ENCODE measurements around the gene EGFLAM. TPM values are rescaled to one million over a fixed set of nuclear protein-coding genes. Genes with fewer than 3 reads are reported as not detected.

Gene EGFLAM
- total and polyA plus RNA-seq, 10 of the 15 experiments (the other 5 are each of a cell fraction or from before 2014, with no cell fraction given), result 0.37 TPM; not detected in 9

- intact Hi-C loops (cut with micrococcal nuclease; ENCODE audit: unreplicated experiment), result no loop called here
- Histone ChIP-seq H3K9ac (ENCODE audit: control insufficient read depth, insufficient read depth, low read length) (no peak overlapping the region), H3K9me3 (replicated peaks; ENCODE audit: control insufficient read depth, insufficient read depth, low read length) (no peaks in the 10 kb centered on the region), H2AFZ (ENCODE audit: control insufficient read depth, low read depth, low read length) (no peak overlapping the region), H3K27ac (ENCODE audit: control insufficient read depth, insufficient read depth) (no peak overlapping the region), H3K4me3 (no peak overlapping the region), H3K4me2 (ENCODE audit: control insufficient read depth, insufficient read depth) (no peak overlapping the region), H3K36me3 (ENCODE audit: control insufficient read depth in 2 of 2, insufficient read depth in 2 of 2, low read length in 1 of 2) (no peaks in the 10 kb centered on the region), H4K20me1 (ENCODE audit: control insufficient read depth, insufficient read depth) (no peaks in the 10 kb centered on the region), H3K27me3 (replicated peaks in 1 of 2; ENCODE audit: control insufficient read depth in 2 of 2, insufficient read depth in 2 of 2, low read length in 1 of 2) (peaks cover 0 to 5% of the 10 kb centered on the region in 2 experiments; a peak in 2 of 4 replicates), H3K4me1 (ENCODE audit: control insufficient read depth, insufficient read depth, low read length) (no peaks in the 10 kb centered on the region), H3K79me2 (ENCODE audit: control insufficient read depth, insufficient read depth, low read length) (no peaks in the 10 kb centered on the region)
- no TSS peak for BruUV-seq (replicated peaks)
- FAIRE-seq (no peak), ATAC-seq (no peak), DNase-seq (ENCODE audit: low read depth, low spot score) (no peak)
- ChIA-PET RAD21 (ENCODE audit: unreplicated experiment) (no interaction called here), SMC1A (ENCODE audit: uncharacterized antibody, unreplicated experiment) (no interaction called here), POLR2A (no interaction called here), CTCF (no interaction called here)
- in situ Hi-C loops (cut with MboI), result no loop called here
- 0% methylated on average over 2 of the region's 2 CpGs for WGBS (ENCODE audit: insufficient coverage, insufficient replicate concordance, low lambda C conversion rate, missing lambda C conversion rate)
- TF ChIP-seq, protein P1, sequence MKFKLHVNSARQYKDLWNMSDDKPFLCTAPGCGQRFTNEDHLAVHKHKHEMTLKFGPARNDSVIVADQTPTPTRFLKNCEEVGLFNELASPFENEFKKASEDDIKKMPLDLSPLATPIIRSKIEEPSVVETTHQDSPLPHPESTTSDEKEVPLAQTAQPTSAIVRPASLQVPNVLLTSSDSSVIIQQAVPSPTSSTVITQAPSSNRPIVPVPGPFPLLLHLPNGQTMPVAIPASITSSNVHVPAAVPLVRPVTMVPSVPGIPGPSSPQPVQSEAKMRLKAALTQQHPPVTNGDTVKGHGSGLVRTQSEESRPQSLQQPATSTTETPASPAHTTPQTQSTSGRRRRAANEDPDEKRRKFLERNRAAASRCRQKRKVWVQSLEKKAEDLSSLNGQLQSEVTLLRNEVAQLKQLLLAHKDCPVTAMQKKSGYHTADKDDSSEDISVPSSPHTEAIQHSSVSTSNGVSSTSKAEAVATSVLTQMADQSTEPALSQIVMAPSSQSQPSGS (IDR thresholded peaks at IDR 0.05; ENCODE audit: low read length), result no peak
- TF ChIP-seq RAD51 (IDR thresholded peaks at IDR 0.05), result no peak
These were observed 142.0 kb downstream of the EGFLAM start for GRCh38 chr5:38400365-38400764.

DNA sequence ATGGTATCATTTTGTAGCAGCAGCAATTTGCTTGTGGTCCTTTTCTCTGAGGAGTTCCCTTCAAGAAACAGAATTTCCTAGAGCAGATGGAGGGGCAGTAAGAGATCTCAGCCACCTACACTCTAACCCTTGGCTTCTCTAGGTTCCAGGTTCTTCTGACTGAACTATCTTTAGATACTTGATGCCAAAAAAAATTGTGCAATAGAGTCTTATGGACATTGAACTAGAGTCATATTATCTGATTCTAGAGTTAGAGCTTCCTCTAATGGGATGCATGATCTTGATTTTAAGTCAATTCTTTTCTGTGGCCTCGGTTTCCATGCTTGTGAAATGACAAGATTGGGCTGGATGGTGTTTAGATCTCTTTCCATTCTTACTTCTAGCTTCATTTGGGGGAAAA lies 142.8 kb downstream of the EGFLAM start:
- ChIA-PET RAD21 (ENCODE audit: unreplicated experiment) (no interaction called here), CTCF (no interaction called here)
- TF ChIP-seq GATAD2B (conservative IDR thresholded peaks at IDR 0.05; ENCODE audit: low read depth) (no peak), KDM1A (IDR thresholded peaks at IDR 0.05; ENCODE audit: borderline replicate concordance) (no peak), HCFC1 (IDR thresholded peaks at IDR 0.05; ENCODE audit: low read length) (no peak), USF1 (IDR thresholded peaks at IDR 0.05; ENCODE audit: borderline replicate concordance, extremely low read length, insufficient read depth, low read depth, low read length) (no peak), ZSCAN29 (IDR thresholded peaks at IDR 0.05) (no peak), SREBF2 (IDR thresholded peaks at IDR 0.05; ENCODE audit: low read length) (no peak), SMAD1 (IDR thresholded peaks at IDR 0.05; ENCODE audit: low read depth, partially characterized antibody) (no peak), ZNF687 (IDR thresholded peaks at IDR 0.05) (no peak), YY1 (IDR thresholded peaks at IDR 0.05; ENCODE audit: low read depth, low read length) (no peak)
- TF ChIP-seq, protein P2, sequence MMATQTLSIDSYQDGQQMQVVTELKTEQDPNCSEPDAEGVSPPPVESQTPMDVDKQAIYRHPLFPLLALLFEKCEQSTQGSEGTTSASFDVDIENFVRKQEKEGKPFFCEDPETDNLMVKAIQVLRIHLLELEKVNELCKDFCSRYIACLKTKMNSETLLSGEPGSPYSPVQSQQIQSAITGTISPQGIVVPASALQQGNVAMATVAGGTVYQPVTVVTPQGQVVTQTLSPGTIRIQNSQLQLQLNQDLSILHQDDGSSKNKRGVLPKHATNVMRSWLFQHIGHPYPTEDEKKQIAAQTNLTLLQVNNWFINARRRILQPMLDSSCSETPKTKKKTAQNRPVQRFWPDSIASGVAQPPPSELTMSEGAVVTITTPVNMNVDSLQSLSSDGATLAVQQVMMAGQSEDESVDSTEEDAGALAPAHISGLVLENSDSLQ (IDR thresholded peaks at IDR 0.05), result no peak

More for the DNA sequence above, 142.8 kb downstream of the EGFLAM start:
- BruUV-seq (replicated peaks), result no TSS peak
- WGBS (ENCODE audit: insufficient coverage, insufficient replicate concordance, low lambda C conversion rate, missing lambda C conversion rate), result 0% methylated on average over 1 of the region's 1 CpG
- Histone ChIP-seq H3K4me1 (ENCODE audit: control insufficient read depth, insufficient read depth, low read length) (no peaks in the 10 kb centered on the region), H3K27me3 (replicated peaks in 1 of 2; ENCODE audit: control insufficient read depth in 2 of 2, insufficient read depth in 2 of 2, low read length in 1 of 2) (peaks cover 0 to 5% of the 10 kb centered on the region in 2 experiments; a peak in 2 of 4 replicates), H3K4me3 (no peak overlapping the region), H3K36me3 (ENCODE audit: control insufficient read depth in 2 of 2, insufficient read depth in 2 of 2, low read length in 1 of 2) (no peaks in the 10 kb centered on the region), H3K79me2 (ENCODE audit: control insufficient read depth, insufficient read depth, low read length) (no peaks in the 10 kb centered on the region), H3K4me2 (ENCODE audit: control insufficient read depth, insufficient read depth) (no peak overlapping the region), H4K20me1 (ENCODE audit: control insufficient read depth, insufficient read depth) (no peaks in the 10 kb centered on the region), H3K9ac (ENCODE audit: control insufficient read depth, insufficient read depth, low read length) (no peak overlapping the region), H3K9me3 (replicated peaks; ENCODE audit: control insufficient read depth, insufficient read depth, low read length) (no peaks in the 10 kb centered on the region), H3K27ac (ENCODE audit: control insufficient read depth, insufficient read depth) (no peak overlapping the region), H2AFZ (ENCODE audit: control insufficient read depth, low read depth, low read length) (no peak overlapping the region)
- in situ Hi-C loops (cut with MboI), result no loop called here
- DNase-seq (ENCODE audit: low read depth, low spot score) (no peak), FAIRE-seq (no peak), ATAC-seq (no peak)
- ChIA-PET SMC1A (ENCODE audit: uncharacterized antibody, unreplicated experiment) (no interaction called here), POLR2A (no interaction called here)
- intact Hi-C loops (cut with micrococcal nuclease; ENCODE audit: unreplicated experiment), result no loop called here

Measured in GM12878 (cell line).